GM18526 (cell line): ENCODE results near the gene RGS19.

Source experiments
- POLR2A ChIP-seq: IDR thresholded peaks from 3 replicates; pipeline ENCODE4 v1.6.1; 2011; ENCODE audit not compliant: insufficient read length; ENCODE audit errors: extremely low read depth

RGS19 gene

DNA sequence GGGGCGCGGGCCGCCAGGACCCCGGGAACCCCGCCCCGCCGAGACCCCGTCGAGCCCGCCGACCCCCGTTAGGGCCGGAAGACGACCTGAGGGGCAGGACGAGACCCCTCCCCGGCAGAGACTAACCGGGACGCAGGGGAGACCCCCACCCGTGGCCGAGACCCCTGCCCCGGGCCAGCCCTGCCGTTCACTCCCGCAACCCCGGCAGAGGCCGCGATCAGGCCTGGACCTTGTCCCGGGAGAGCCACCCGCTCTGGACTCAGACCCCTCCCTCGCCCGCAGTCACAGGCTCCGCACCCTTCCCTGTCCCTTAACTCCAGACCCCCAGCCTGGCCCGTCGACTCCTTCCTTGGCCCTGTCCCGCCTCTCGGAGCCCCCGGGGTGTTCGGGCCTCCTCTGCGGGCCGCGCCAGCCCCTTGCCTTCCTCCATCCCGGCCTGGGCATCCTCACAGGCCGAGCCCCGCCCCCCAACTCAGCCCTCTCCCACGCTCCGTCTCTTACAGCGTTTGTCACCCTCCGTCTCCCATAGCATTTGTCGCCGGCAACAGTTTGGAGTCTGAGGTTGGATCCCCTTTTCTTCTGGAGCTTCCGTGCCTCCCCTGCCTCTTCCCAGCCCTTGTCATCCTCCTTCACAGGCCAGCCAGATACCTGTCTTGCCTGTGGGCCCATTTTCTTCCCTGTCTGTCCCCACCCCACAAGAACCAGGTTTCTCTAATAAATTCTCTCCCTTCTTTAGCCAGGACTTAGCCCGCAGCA, 15.8 kb downstream of the RGS19 start:
- no peak for TF ChIP-seq POLR2A

- peak; percentile 63 for TF ChIP-seq POLR2A
Measured at GRCh38 chr20:64062596-64063388, 16.5 kb downstream of the RGS19 start, which contains the start of gene TCEA2. Gene TCEA2, plus strand, starts transcription at chr20:64063198. Its CDS starts 115 bp downstream, at chr20:64063313.

DNA sequence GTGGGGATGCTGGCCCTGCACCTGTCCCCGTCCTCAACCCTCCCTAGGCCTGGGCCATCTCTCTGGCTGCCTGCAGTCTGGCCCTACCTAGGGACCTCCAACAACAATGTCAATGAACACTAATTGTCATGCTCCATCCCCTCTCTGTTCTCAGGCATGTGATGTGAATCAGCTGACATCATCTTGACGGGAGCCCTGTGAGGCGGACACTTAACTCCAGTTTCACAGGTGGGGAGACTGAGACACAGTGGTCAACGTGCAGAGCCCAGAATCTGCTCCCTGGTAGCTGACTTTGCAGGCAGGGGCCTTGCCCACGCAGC, 17.1 kb downstream of the RGS19 start:
- TF ChIP-seq POLR2A: no peak

DNA sequence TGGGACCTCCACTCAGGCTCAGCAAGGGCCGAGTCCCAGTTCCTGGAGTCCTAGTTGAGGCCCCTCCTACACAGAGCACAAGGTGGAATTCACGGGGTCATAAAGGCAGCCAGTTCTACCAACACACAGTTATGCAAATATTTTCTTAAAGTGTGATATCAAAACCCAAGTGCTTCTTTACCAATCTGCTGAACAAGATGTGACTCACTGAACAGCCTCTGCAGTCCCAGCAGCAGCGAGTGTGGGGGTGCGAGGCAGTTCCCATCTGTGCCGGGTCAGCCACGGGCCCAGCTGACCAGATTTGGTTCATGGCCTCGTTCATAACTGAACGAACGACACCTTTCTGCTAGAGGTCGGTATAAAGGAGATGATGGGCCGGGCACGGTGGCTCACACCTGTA, 20.8 kb downstream of the RGS19 start:
- no peak for TF ChIP-seq POLR2A

- TF ChIP-seq POLR2A: no peak
Measured at GRCh38 chr20:64057628-64058498, 21.5 kb downstream of the RGS19 start.

DNA sequence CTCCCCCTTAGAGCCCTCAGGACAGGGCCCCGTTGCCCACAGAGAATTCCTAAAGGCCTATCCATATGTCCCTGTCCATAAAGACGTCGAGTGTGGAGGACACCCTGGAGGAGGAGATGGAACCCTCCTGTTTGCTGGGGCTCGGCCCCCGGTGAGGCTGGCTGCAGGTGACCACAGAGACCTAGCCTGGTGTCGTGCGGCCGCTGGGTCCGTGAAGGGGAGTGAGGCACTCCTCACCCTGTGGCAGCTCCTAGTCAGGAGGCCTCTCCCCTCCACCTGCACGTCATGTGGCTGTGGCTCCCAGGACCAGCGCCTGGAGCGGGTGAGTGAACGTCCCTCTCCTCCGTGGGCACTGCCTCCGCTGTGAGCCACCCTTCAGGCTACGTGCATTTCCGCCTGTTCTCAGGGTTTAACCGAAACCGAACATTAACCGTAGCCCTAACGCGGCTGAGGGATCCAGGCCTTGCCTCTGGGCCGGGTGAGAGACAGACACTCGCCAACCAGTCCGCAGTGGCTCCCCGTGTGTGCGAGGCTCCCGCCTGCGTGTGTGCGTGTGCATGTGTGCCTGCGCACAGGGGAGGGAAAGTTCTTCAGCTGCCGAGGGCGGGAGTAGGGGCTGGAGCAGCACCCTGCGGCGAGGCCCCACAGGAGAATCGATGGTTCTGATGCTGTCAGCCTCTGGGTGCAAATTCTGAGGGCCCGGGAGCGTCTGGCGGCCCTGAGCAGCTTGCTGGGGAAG, 22.3 kb downstream of the RGS19 start:
- TF ChIP-seq POLR2A: no peak

GRCh38 chr20:64056639-64056888, 22.8 kb downstream of the RGS19 start:
- no peak for TF ChIP-seq POLR2A

GRCh38 chr20:64055893-64056638, 23.3 kb downstream of the RGS19 start:
- TF ChIP-seq POLR2A: no peak

DNA sequence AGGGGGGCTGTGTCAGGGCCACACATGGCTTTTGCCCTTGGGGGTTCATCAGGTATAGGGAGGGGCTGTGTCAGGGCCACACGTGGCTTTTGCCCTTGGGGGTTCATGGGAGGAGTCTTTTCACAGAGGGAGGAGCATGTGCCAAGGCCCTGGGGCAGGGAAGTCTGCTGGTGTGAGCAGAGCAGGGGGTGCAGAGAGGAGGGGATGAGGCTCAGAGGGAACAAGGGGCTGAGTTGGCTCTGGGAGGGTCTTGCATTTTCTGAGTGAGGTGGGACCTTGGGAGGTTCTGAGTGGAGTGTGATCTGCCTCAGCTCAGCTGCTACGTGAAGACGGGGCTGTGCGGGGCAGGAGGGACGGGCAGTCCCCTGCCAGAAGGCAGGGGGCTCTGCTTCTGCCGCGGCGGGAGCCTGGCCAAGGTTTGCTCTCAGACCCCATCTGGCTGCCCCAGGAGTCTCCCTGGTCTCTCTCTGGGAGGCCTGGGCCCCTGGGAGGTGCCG, 23.9 kb downstream of the RGS19 start:
- TF ChIP-seq POLR2A: no peak

GRCh38 chr20:64053841-64054661, 25.3 kb downstream of the RGS19 start:
- no peak for TF ChIP-seq POLR2A

DNA sequence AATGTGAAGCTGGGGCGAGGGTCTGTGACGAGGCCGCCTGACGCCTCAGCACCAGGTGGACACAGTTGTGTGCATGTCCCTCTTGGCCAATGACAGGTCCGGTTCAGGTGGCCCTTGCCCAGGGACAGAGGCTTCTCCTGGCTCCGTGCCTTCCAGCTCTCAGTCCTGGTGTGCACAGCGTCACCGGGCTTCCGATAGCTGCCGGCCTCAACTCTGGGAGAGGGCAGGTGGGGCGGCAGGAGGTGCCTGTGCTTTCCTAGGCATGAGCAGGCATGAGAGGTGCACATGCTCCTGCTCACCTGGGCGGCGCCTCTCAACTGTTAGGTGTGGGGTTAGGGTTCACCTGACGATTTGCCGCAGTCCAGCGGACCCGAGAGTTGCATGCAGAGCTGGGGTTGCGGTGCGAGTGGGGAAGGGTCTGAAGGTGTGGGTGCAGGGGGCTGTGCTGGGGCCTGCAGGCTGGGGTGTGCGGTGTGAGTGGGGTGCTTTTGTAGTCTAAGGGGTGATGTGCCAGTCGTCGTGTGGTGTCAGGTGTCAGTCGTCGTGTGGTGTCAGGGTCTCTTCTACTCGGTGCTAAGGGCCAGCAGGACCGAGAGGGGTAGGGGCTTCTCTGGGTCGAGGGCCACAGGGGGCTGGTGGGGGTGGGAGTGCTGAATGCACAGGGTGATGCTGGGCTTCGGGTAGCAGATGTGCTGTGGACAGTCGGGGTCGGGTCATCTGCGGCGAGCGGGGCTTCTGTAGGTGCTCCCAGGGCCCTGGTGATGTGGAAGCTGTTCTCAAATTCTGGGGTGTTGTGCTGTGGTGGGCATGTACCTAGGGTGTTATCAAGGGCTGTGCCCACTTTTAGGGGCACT, 26.1 kb downstream of the RGS19 start:
- TF ChIP-seq POLR2A: no peak

- TF ChIP-seq POLR2A: no peak
Measured at GRCh38 chr20:64052326-64052722, 27.0 kb downstream of the RGS19 start.
